HUES6 (cell line): ENCODE measurements around the gene TNPO3.

Source experiments
- H3K27ac ChIP-seq: 2 replicates; pipeline ENCODE4 v1.7.0; 2013; ENCODE audit warnings: low read depth, mild to moderate bottlenecking, low read length, inconsistent platforms
- H3K27me3 ChIP-seq: 2 replicates; pipeline ENCODE4 v1.6.1; 2013; ENCODE audit warnings: low read length; ENCODE audit not compliant: control insufficient read depth, insufficient read depth
- H3K36me3 ChIP-seq: 2 replicates; pipeline ENCODE4 v1.6.1; 2013; ENCODE audit warnings: low read length; ENCODE audit not compliant: control insufficient read depth, insufficient read depth
- H3K4me1 ChIP-seq: 2 replicates; pipeline ENCODE4 v1.6.1; 2013; ENCODE audit warnings: low read length; ENCODE audit not compliant: control insufficient read depth, insufficient read depth
- H3K4me3 ChIP-seq: 2 replicates; pipeline ENCODE4 v1.5.1; 2013; ENCODE audit warnings: low read depth, low read length
- H3K9ac ChIP-seq: one replicate; pipeline ENCODE4 v1.6.1; 2013; ENCODE audit warnings: mild to moderate bottlenecking, low read length
- H3K9me3 ChIP-seq: 2 replicates; pipeline ENCODE4 v1.6.1; 2013; ENCODE audit warnings: low read depth, low read length; ENCODE audit not compliant: control insufficient read depth, insufficient read depth

TNPO3 gene

DNA sequence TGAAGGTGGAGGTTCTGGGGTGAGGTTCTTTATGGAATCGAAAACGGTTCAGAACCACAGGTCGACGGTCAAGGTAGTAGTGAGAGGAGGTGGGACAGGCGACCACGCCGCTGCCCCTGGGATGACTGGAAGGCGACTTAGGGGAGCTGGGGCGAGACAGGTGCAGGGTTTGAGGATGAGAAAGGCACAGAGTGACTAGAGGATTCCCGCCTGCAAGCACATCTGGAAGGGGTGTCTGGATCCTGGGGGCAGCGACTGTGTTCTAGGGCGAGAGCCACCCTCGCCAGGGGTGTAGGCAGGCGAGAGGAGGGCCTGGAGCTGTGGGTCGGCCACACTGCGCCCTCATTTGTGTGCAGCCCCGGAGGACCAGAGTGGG, 117.7 kb downstream of the TNPO3 start:
- H3K27ac ChIP-seq = no peak overlapping the region
- H3K4me3 ChIP-seq = peak overlapping the region; percentile 69
- H3K36me3 ChIP-seq = no peaks in the 10 kb centered on the region
- no peaks in the 10 kb centered on the region for H3K9me3 ChIP-seq
- peaks cover 9% of the 10 kb centered on the region; the same call in 1 of the 2 replicates for H3K4me1 ChIP-seq
- H3K9ac ChIP-seq = no peak overlapping the region
- peaks cover 78% of the 10 kb centered on the region for H3K27me3 ChIP-seq

DNA sequence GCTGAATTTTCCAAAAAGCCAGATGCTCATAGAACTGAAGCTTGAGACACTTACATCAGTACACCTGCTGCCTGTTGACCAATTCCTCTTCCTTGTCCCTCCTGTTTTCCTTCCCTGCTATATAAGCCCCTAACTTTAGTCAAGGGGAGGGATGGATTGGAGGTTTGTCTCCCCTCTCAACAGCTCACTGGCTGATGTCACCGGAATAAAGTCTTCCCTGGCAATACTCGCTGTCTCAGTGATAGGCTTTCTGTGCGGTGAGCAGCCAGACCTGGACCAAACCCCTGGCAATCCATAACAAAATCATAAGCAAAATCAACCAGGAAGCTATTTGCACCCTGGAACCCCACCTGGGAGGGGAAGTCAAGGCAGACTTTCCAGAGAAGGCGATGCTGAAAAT, 118.1 kb downstream of the TNPO3 start:
- Histone ChIP-seq H3K9me3 (no peaks in the 10 kb centered on the region), H3K27me3 (peaks cover 75% of the 10 kb centered on the region), H3K4me1 (peaks cover 9% of the 10 kb centered on the region; the same call in 1 of the 2 replicates), H3K4me3 (no peak overlapping the region), H3K27ac (no peak overlapping the region), H3K36me3 (no peaks in the 10 kb centered on the region), H3K9ac (no peak overlapping the region)

DNA sequence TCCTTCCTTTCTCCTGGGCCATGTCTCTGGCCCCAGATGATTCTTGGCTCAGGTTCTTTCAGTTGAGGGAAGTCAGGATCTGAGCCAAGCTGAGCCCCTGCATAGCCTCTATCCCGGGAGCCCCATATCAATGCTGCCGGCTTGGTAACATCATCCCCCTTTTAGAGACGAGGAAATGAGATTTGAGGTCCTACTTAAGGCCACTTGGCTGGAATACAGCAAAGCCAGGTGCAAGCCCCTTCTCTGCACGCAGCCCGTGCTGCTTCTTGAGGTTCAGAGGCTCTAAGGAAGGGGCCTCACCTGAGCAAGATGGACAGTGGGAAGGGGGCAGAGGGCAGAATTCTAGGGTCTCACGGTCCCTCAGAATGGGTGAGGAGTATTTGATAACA, 119.6 kb downstream of the TNPO3 start:
- peaks cover 9% of the 10 kb centered on the region; the same call in 1 of the 2 replicates for H3K4me1 ChIP-seq
- H3K4me3 ChIP-seq = no peak overlapping the region
- no peak overlapping the region for H3K9ac ChIP-seq
- no peaks in the 10 kb centered on the region for H3K9me3 ChIP-seq
- H3K36me3 ChIP-seq = no peaks in the 10 kb centered on the region
- peaks cover 65% of the 10 kb centered on the region for H3K27me3 ChIP-seq
- no peak overlapping the region for H3K27ac ChIP-seq

DNA sequence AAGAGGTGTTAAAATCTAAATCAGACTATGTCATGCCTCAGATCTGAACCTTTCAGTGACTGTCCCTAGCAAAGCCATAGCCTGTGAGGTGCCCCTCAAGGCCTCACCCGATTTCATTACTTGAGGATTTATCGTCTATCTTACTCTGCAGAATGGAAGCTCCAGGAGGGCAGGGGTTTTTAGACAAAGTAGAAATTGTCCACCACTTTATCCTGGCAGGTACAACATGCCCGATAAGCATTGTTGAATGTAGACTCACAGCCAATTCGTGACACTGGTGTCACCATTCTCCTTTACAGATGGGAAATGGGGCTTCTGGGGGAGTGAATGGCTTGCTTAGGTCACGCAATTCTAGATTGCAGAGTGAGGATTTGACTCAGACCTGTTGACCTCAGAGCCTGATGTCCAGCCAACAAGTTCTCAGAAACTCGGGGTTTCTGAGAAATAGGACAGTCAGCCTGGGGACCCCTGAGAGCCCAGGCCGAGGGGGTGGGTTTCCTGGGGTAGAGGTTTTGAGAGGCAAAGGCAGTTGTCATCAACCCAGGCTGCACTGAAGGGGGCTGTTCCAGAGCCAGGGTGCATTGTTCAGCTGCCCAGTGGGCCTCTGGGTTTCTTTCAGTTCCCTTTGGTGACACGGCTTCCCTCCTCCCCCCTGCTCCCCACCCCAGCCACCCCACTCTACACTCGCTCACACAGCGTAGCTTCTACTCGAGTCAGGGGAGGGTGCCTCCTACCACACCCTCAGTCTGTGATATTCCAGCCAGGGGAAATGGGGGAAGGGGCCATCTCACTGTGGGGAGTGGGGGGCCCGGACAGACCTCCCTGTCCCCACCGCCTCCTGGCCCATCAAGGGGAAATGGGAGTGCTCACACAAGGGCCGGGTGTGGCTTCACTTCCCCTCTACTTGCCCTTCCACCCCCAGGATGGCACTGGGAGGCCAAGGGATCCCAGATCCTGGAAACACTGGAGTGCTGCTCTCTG, 120.3 kb downstream of the TNPO3 start:
- H3K36me3 ChIP-seq = no peaks in the 10 kb centered on the region
- H3K9me3 ChIP-seq = no peaks in the 10 kb centered on the region
- H3K4me3 ChIP-seq = no peak overlapping the region
- peaks cover 58% of the 10 kb centered on the region for H3K27me3 ChIP-seq
- peaks cover 9% of the 10 kb centered on the region; the same call in 1 of the 2 replicates for H3K4me1 ChIP-seq
- H3K9ac ChIP-seq = no peak overlapping the region
- H3K27ac ChIP-seq = no peak overlapping the region

DNA sequence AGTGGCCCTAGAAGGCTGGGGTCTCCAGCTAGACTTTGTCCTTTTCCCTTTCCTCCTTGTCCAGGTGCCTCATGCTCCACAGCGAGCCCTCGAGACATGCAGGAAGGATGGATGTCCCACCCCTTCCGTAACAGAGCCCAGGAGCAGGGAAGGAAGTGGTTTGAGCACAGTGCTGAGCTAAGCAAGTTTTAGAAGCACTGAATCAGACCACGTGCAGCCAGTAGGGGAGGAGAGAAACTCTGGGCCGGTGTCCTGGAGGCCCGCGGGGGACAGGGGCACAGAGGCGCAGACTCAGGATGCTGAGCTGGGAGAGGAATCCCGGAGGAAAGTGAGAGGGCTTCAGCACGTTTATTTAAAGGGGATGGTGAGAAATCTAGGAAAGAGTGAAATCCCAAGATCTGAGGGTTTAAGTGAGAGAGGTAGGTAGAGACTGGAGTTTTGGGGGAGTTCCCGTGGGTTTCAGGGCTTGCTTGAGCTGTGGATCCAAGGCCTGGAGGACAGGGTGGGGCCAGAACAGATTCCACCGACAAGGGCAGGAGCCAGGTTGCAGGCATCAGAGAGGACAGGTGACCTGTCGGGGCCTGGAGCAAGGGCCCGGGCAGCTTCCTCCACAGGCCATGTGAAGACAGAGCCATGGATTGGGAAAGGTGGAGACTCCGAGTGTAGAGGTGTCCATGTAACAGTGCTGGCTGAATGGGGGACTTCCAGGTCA, 121.6 kb downstream of the TNPO3 start:
- Histone ChIP-seq H3K9ac (no peak overlapping the region), H3K27ac (no peak overlapping the region), H3K36me3 (no peaks in the 10 kb centered on the region), H3K9me3 (peaks cover 3% of the 10 kb centered on the region; the same call in 1 of the 2 replicates), H3K4me1 (peaks cover 4% of the 10 kb centered on the region; the same call in 1 of the 2 replicates), H3K4me3 (no peak overlapping the region), H3K27me3 (peaks cover 45% of the 10 kb centered on the region)

DNA sequence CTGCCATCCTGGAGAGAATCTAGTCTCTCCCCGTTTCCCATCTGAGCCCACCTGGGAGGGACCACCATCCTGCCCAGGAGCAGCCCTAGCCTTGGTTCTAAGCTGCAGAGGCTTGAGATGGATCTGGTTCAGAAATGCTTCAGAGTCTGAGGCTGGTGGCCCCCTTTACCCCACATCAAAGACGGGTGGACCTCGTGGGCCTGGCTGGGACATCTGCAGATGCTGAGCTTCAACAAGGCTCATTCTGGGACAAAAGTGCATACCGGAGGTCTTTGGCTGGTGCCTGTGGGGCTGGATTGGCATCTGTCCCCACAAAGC, 122.1 kb downstream of the TNPO3 start:
- H3K36me3 ChIP-seq = no peaks in the 10 kb centered on the region
- no peak overlapping the region for H3K4me3 ChIP-seq
- peaks cover 40% of the 10 kb centered on the region for H3K27me3 ChIP-seq
- peaks cover 6% of the 10 kb centered on the region; the same call in 1 of the 2 replicates for H3K9me3 ChIP-seq
- 0 out of 2 replicates have a peak, but pooled peaks cover 4% of the 10 kb centered on the region for H3K4me1 ChIP-seq
- no peak overlapping the region for H3K27ac ChIP-seq
- no peak overlapping the region for H3K9ac ChIP-seq

DNA sequence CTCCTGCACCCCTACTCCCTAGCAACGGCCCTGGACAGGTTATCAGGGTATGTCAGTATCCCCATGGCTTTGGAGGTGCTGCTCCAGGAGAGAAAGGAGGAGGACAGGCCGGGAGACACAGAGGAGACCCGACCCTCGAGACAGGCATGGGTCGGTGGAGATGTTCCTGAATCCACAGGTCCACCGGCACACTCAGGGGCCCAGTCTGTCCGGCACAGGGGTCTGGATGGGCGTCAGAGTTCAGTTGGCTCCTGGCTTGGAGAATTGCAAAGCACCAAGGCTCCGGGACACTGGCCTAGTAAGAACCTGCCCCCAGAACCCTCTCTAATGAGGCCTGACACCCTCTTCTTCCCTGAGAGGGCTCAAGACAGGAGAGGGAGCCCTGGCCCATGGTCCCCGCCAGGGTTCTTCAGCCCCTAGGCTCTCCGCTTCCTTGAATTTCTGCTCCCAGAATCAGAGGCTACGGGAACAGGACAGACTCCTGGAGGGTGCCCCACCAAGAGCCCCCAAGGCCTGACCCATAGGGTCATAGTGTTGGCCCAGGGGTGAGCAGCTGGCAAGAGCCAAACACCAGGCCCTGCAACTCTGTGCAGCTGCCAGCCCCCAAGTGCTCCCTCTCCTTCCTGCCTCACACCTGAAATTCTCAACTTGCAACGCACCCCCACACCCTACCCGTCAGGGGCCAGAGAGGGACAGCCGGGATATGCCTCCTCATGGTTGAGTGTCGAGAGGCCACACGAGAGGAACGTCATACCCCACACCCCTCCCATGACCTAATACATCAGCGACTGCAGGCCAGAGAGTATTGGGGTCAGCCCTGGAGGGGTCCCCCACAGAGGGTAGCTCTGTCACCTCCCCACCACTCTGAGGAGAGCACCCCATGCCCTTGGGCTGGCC, 122.7 kb downstream of the TNPO3 start:
- no peak overlapping the region for H3K27ac ChIP-seq
- H3K27me3 ChIP-seq = peaks cover 34% of the 10 kb centered on the region
- H3K9ac ChIP-seq = no peak overlapping the region
- no peak overlapping the region for H3K4me3 ChIP-seq
- H3K36me3 ChIP-seq = no peaks in the 10 kb centered on the region
- peaks cover 6% of the 10 kb centered on the region; the same call in 1 of the 2 replicates for H3K9me3 ChIP-seq
- 0 out of 2 replicates have a peak, but pooled peaks cover 4% of the 10 kb centered on the region for H3K4me1 ChIP-seq

DNA sequence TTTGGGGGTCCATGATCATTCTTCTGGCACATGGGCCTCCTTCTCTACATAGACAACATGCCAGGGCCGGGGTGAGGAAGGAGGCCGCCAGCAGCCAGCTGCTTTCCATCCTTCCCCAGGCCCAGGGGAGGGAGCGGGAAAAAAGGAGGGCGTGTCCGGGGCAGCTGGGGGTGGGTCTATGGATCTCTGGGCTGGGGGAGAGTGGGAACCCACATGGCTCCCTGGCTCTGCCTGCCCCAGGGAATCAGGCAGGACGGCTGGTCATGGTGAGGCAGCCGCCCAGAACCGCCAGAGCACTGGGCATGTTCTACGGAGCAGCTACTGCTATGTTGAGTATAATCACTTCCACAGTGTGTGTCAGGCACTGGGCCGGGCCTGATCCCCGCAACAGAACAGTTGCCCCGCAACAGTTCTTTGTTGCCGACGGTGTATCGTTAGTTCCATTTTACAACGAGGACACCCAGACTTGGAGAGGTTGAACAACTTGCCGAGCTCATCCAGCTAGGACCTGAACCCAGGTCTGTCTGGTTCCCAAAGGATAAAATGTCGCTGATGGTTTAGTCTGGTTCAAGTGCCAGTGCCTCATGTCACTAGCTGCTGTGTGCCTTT, 123.6 kb downstream of the TNPO3 start:
- H3K4me3 ChIP-seq = no peak overlapping the region
- H3K36me3 ChIP-seq = no peaks in the 10 kb centered on the region
- no peak overlapping the region for H3K9ac ChIP-seq
- no peak overlapping the region for H3K27ac ChIP-seq
- H3K4me1 ChIP-seq = 0 out of 2 replicates have a peak, but pooled peaks cover 4% of the 10 kb centered on the region
- peaks cover 6% of the 10 kb centered on the region; the same call in 1 of the 2 replicates for H3K9me3 ChIP-seq
- peaks cover 25% of the 10 kb centered on the region for H3K27me3 ChIP-seq

DNA sequence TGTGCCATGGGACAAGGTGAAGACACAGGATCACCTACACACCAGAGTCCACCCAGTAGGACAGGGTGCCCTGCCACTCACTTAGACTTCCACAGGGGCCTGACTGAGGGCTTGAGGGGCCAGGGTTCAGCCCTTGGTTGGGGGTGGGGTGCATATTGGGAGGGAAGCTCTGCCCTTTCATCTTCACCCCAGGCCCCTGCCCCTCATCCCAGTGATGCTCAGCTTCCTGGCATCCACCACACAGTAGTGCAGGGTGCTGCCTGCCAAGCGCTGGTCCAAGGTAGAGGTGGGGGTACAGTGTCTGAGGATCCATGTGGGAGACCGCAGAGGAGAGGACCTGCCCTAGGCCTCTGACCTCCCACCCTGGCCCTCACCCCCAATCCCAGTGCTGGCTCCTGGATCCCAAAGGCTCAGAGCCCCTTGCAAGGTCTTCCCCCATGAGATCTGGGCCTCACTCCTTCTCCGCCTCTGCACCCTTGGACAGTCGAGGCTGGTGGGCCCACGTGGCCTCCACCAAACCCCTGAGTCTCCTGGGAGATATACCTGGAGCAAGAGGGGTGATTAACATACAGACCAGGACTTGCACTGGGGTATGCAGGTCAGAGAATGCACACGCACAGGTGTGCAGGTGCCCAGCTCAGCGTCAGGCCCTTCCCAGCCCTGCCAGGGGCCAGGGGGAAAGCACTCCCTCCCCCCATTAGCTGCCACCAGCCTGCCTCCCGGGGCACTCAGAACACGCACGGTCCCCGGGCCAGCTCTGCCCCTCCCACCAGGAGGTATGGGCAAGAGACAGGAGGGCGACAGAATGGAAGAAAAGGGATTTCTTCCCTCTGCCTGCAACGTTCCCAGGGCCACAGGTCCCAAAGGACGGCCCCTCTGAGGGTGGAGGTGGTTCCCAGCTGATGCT, 125.8 kb downstream of the TNPO3 start:
- no peak overlapping the region for H3K9ac ChIP-seq
- H3K27ac ChIP-seq = no peak overlapping the region
- H3K27me3 ChIP-seq = peaks cover 3% of the 10 kb centered on the region; the same call in 1 of the 2 replicates
- H3K4me1 ChIP-seq = 0 out of 2 replicates have a peak, but pooled peaks cover 4% of the 10 kb centered on the region
- peaks cover 6% of the 10 kb centered on the region; the same call in 1 of the 2 replicates for H3K9me3 ChIP-seq
- H3K4me3 ChIP-seq = no peak overlapping the region
- H3K36me3 ChIP-seq = no peaks in the 10 kb centered on the region
